HAP-1 (cell line): Measurements from ENCODE around the gene LRRC45.

Source experiments
- DNase-seq, 2 experiments: peaks; one replicate each; pipeline ENCODE4 v3.0.0-alpha.2; 2016 to 2020; ENCODE audit warnings: low spot score in 2 of 2
- H3K27me3 ChIP-seq: fragments of 250-450 bp; sonication (Bioruptor Pico); 2 replicates; pipeline ENCODE4 v1.5.1; 2020; ENCODE audit warnings: low read depth, mild to moderate bottlenecking, moderate library complexity
- H3K36me3 ChIP-seq: fragments of 250-450 bp; sonication (Bioruptor Pico); replicated peaks from 2 replicates; pipeline ENCODE4 v1.5.1; 2020; ENCODE audit warnings: mild to moderate bottlenecking
- H3K4me1 ChIP-seq: fragments of 250-450 bp; sonication (Bioruptor Pico); 2 replicates; pipeline ENCODE4 v1.5.1; 2020; ENCODE audit warnings: mild to moderate bottlenecking
- H3K4me3 ChIP-seq: fragments of 250-450 bp; sonication (Bioruptor Pico); 2 replicates; pipeline ENCODE4 v1.5.1; 2020; ENCODE audit warnings: mild to moderate bottlenecking, moderate library complexity
- H3K9me3 ChIP-seq: fragments of 250-450 bp; sonication (Bioruptor Pico); 2 replicates; pipeline ENCODE4 v1.5.1; 2020; ENCODE audit warnings: mild to moderate bottlenecking, moderate library complexity
- in situ Hi-C: fragments of 300-500 bp; cut with MboI; formaldehyde crosslinking; loops from 3 replicates; pipeline ENCODE4 v1.14.3; 2020; ENCODE audit warnings: low sequenced_read_pairs, inconsistent platforms, mixed read lengths

The LRRC45 gene

DNA sequence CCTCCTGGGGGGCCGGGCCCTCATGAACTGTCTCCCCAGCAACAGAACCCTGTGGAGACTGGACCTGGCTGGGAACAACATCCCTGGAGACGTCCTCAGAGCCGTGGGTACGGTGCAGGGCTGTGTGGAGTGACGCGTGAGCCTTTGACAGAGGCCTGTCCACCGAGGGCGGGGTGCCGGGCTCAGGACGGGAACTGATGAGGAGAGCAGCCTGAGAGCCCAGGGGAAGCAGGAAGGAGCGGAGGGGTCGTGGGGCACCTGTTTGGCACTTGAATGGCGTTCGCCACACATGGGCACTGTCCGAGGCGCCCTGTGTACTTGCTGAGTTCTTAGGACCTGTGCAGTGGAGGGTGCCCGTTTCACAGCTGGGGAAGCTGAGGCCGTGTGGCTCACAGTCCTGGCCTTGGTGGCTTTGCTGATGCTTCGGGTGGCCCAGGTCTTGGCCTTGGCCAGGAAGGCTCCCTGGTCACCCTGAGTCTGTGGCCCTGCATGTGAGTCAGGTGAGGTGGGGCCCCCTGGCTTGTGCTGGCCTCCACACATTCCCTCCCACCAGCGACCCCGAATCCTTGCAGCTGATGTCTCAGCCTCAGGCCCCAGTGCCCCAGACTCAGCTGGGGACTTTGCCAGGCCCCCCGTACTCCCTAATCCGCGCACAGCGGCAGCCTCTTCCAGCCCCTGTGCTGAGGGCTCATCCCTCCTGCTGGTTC lies 2.4 kb downstream of the LRRC45 start:
- no peaks in the 10 kb centered on the region for H3K27me3 ChIP-seq
- in situ Hi-C loops: no loop called here
- no peak for DNase-seq
- peaks cover 32% of the 10 kb centered on the region for H3K36me3 ChIP-seq
- peaks cover 11% of the 10 kb centered on the region for H3K4me1 ChIP-seq
- no peak overlapping the region for H3K4me3 ChIP-seq
- H3K9me3 ChIP-seq: no peaks in the 10 kb centered on the region

DNA sequence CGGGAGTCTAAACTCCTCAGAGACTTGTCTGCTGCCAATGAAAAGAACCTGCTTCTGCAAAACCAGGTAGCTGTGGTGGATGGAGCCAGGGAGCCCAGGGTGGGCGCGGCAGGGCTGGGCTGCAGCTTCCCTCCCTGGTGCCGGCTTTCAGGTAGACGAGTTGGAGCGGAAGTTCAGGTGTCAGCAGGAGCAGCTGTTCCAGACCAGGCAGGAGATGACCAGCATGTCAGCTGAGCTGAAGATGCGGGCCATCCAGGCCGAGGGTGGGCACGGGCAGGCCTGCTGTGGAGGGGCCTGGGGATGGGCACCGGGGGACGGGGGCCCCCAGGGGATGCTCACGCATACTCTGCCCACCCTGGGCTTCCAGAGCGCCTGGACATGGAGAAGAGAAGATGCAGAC lies 5.1 kb downstream of the LRRC45 start:
- in situ Hi-C loops: no loop called here
- no peak for DNase-seq

DNA sequence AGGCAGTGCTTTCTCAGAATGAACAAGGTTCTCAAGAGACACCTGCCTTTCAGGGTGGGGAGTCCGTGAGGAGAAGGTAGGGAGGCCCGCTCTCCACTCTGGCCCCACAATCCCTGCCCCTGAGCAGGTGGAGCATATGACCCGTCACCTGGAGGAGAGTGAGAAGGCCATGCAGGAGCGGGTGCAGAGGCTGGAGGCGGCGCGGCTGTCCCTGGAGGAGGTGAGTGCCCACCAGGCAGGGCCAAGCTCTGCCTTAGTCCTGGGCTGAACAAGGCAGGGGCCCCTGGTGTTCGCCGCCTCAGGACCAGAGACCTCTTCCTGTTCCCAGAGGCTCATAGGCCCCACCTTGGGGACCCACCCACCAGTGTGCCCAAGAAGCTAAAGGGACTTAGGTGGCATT lies 5.9 kb downstream of the LRRC45 start:
- H3K9me3 ChIP-seq: no peaks in the 10 kb centered on the region
- peaks cover 38% of the 10 kb centered on the region for H3K36me3 ChIP-seq
- no peaks in the 10 kb centered on the region for H3K27me3 ChIP-seq
- no peak for DNase-seq
- in situ Hi-C loops: no loop called here
- H3K4me1 ChIP-seq: peaks cover 6% of the 10 kb centered on the region; the same call in 1 of the 2 replicates
- no peak overlapping the region for H3K4me3 ChIP-seq

More for the DNA sequence above, 5.1 kb downstream of the LRRC45 start:
- no peaks in the 10 kb centered on the region for H3K9me3 ChIP-seq
- H3K36me3 ChIP-seq: peaks cover 36% of the 10 kb centered on the region
- peaks cover 6% of the 10 kb centered on the region; the same call in 1 of the 2 replicates for H3K4me1 ChIP-seq
- H3K4me3 ChIP-seq: no peak overlapping the region
- H3K27me3 ChIP-seq: no peaks in the 10 kb centered on the region

DNA sequence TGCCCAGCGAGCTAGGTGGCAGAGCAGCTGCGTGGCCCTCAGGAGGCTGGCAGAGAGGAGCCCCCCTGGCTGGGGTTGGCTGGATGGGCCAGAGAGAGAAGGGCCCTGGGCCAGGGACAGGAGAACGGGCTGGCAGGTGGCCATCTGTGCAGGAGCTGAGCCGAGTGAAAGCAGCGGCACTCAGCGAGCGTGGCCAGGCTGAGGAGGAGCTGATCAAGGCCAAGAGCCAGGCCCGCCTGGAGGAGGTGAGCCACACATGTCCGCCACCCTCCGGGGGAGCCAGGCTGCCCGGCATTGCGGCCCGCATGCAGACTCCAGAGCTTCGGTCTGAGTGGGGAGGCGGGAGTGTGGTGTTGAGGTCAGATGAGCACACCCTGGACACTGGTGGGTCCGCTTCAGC lies 6.3 kb downstream of the LRRC45 start:
- in situ Hi-C loops: no loop called here
- Histone ChIP-seq H3K9me3 (no peaks in the 10 kb centered on the region), H3K4me3 (no peak overlapping the region), H3K27me3 (no peaks in the 10 kb centered on the region), H3K36me3 (peaks cover 37% of the 10 kb centered on the region), H3K4me1 (peaks cover 6% of the 10 kb centered on the region; the same call in 1 of the 2 replicates)
- DNase-seq: no peak

DNA sequence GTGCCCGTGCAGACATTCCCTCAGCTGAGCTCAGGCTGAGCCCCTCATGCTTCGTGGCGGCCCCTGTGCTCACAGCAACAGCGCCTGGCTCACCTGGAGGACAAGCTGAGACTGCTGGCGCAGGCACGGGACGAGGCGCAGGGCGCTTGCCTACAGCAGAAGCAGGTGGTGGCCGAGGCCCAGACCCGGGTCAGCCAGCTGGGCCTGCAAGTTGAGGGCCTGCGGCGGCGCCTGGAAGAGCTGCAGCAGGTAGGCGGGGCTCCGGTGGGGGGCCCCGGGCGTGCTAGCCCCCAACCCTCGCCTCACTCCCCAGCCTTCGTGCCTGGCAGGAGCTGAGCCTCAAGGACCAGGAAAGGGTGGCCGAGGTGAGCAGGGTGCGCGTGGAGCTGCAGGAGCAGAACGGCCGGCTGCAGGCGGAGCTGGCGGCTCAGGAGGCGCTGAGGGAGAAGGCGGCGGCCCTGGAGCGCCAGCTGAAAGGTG lies 6.9 kb downstream of the LRRC45 start:
- DNase-seq: no peak
- peak overlapping the region; percentile 52; the same call in 1 of the 2 replicates for H3K4me3 ChIP-seq
- no peaks in the 10 kb centered on the region for H3K9me3 ChIP-seq
- H3K36me3 ChIP-seq: peaks cover 33% of the 10 kb centered on the region
- in situ Hi-C loops: loop anchor here (5.0 kb wide), 1 partner anchor 127 kb away; no protein-coding TSS in a partner anchor
- H3K27me3 ChIP-seq: no peaks in the 10 kb centered on the region
- H3K4me1 ChIP-seq: peaks cover 6% of the 10 kb centered on the region; the same call in 1 of the 2 replicates

DNA sequence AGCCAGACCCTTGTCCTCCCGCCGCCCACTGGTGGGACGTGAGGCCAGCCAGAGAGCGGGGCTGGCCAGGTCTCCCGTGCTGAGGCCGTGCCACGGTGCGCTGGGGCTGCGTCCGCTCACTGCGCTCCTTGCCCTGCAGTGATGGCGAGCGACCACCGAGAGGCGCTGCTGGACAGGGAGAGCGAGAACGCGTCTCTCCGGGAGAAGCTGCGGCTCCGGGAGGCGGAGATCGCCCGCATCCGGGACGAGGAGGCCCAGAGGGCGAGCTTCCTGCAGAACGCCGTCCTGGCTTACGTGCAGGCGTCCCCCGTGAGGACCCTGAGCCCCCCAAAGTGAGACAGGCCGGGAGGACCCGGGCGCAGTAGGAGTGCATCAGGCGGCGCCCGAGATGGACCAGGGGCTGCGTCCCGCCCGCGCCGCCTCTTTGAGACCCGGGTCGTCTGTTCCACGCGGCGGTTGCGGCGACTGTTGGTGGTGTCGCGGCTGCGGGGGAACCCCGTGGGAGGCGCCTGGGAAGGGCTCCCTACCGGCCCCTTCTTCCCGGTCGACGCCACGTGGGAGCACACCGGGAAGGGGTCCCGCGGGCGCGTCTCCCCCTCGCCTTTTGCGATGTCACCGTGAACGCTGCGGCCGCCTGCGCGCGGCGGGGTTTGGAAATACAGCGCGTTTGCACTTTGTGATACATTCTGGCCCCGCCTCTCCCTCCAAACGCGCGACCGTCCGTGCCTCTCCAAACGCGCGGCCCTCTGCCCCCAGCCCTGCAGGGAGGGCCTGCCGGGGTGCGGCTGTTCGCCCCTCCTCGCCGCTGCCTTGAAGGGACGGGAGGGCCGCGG lies 7.6 kb downstream of the LRRC45 start:
- H3K27me3 ChIP-seq: no peaks in the 10 kb centered on the region
- peaks cover 6% of the 10 kb centered on the region; the same call in 1 of the 2 replicates for H3K4me1 ChIP-seq
- peak overlapping the region; percentile 52 for H3K4me3 ChIP-seq
- DNase-seq: peak; percentile 71 to 91
- no peaks in the 10 kb centered on the region for H3K9me3 ChIP-seq
- H3K36me3 ChIP-seq: peaks cover 37% of the 10 kb centered on the region
- in situ Hi-C loops: loop anchor here (5.0 kb wide), 1 partner anchor 127 kb away; no protein-coding TSS in a partner anchor

DNA sequence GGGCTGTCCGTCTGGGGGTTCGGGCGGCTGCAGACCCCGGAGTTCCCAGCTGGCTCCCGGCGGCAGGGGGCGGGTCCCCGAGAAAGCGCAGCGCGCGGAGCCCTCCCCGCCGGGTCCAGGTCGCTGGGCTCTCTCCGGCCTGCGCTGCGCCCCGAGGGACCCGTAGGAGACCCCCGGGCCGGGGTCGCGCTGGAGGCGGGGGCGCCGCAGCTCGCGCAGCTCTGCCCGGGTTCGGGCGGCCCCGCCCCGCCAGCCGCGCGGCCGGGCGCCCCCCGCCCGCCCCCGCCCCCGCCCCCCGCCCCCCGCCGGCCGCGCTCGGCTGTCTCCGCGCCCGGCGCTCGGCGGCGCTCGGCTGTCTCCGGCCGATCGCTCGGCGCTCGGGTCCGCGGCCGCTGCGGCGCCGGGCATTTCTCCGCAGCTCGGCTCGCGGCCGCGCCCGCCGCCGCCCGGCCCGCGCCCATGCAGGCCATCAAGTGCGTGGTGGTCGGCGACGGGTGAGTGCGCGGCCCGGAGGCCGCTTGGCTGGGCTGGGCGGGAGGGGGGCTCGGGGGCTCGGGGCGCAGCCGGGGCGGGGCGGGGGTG lies 8.3 kb downstream of the LRRC45 start, which contains the start of gene RAC3:
Gene RAC3, plus strand, starts transcription at position 376 of the 582 bp plus-strand sequence. Its CDS starts 84 bp downstream, at position 460.
- Histone ChIP-seq H3K4me3 (peak within 1 kb of the TSS; percentile 54), H3K9me3 (no peaks in the 10 kb centered on the region), H3K4me1 (peaks cover 6% of the 10 kb centered on the region; the same call in 1 of the 2 replicates), H3K27me3 (no peaks in the 10 kb centered on the region), H3K36me3 (peaks cover 44% of the 10 kb centered on the region)
- in situ Hi-C loops: loop anchor here (5.0 kb wide), 1 partner anchor 126 kb away; no protein-coding TSS in a partner anchor
- DNase-seq: peak; percentile 35 to 62

DNA sequence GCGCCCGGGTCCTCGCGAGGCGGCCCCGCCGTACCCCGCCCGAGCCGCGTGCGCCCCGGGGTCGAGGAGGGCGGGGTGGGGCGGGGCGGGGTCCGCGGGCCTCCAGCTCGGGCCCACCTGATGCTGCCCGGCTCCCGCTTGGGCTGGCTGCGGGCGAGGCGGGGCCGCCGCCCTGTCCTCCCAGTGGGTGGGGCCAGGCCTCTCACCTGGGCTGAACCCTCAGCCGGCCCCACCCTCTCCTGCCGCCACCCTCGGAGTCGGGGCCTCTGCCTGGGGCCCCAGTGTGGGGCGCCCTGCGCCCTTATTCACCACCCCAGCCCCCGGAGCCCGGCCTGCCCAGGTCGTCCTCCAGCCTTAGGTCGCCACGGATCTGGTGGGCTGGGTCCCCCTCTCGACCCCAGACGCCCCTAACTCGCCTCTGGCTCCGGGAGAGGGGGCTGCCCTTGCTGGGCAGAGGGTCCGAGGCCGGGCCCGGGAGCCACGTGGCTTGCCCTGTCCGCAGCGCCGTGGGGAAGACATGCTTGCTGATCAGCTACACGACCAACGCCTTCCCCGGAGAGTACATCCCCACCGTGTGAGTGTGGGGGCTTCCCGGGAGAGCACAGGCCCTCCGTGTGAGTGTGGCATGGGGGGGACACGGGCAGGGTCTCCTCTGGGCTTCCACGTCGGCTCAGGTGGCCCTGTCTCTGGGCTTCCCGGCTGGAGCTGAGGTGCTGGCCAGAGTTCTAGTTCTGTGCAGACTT lies 9.0 kb downstream of the LRRC45 start:
- in situ Hi-C loops: loop anchor here (5.0 kb wide), 1 partner anchor 125 kb away; no protein-coding TSS in a partner anchor
- Histone ChIP-seq H3K27me3 (no peaks in the 10 kb centered on the region), H3K9me3 (no peaks in the 10 kb centered on the region), H3K4me1 (peaks cover 6% of the 10 kb centered on the region; the same call in 1 of the 2 replicates), H3K36me3 (peaks cover 50% of the 10 kb centered on the region), H3K4me3 (peak overlapping the region; percentile 54)
- DNase-seq: peak; percentile 32 to 80

DNA sequence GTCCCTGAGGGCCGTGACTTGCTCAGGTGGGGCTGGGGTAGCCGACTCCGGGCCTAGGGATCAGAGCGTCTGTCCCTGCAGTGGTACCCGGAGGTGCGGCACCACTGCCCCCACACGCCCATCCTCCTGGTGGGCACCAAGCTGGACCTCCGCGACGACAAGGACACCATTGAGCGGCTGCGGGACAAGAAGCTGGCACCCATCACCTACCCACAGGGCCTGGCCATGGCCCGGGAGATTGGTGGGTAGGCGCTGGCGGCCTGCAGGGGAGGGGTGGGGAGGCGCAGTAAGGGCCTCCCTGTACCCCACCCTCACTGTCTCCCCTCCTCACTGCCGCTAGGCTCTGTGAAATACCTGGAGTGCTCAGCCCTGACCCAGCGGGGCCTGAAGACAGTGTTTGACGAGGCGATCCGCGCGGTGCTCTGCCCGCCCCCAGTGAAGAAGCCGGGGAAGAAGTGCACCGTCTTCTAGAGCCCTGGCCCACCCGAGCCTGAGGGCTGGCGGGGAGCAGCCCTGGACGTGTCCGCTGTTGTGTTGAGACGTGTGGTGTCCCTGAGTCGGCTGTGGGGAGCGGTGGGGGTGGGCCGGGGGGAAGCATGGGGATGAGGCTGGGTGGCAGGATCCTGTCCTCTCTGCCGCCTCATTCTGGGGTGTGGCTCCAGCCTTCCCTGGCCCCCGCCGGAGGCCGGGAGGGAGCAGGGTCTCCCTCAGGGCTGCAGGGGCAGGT lies 10.4 kb downstream of the LRRC45 start:
- H3K4me1 ChIP-seq: peaks cover 10% of the 10 kb centered on the region
- in situ Hi-C loops: loop anchor here (5.0 kb wide), 1 partner anchor 124 kb away; no protein-coding TSS in a partner anchor
- H3K4me3 ChIP-seq: no peak overlapping the region

DNA sequence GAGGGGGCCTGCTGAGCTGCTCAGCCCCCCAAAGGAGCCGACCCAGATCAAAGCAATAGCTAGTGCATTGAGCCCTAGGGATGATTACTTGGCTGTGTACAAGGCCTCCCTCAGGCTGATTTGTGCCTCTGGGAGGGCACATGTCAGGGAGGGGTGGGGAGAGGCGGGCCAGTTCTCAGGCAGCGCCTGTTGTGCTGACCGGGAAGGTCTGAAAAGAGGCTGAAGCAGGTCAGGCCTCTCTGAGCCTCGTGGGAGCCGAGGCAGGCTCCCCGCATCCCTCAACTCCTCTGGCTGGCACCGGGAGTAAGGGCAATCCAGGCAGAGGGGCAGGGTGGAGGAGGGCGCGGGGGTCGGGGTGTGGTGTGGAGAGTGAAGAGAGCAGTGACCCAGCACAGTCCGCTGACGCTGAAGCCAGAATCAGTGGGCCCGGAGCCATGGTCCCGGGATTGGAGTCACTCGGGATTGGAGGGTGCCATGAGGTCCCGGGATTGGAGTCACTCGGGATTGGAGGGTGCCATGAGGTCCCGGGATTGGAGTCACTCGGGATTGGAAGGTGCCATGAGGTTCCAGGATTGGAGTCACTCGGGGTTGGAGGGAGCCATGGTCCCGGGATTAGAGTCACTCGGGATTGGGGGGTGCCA lies 11.4 kb downstream of the LRRC45 start:
- H3K36me3 ChIP-seq: peaks cover 37% of the 10 kb centered on the region
- peaks cover 10% of the 10 kb centered on the region for H3K4me1 ChIP-seq

More for the DNA sequence above, 10.4 kb downstream of the LRRC45 start:
- Histone ChIP-seq H3K9me3 (no peaks in the 10 kb centered on the region), H3K27me3 (no peaks in the 10 kb centered on the region), H3K36me3 (peaks cover 47% of the 10 kb centered on the region)
- DNase-seq: no peak

DNA sequence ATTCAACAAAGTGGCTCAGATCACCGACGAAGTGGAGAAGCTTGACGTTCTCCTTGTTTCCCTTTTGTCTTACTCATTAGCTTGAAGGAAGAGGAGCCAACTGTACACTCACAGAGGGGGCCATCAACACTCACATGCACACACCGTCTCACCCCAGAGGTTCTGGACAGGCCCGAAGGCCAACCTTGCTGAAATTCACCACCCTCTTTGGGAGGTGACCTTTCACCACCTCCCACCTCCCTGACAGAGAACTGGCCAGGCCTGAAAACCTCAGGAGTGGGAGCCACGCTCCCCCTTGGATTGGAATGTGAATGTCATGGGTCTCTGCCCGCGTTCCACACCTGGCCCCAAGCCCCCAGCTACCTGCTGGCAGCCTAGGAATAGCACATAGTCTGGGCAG lies 12.4 kb downstream of the LRRC45 start:
- H3K27me3 ChIP-seq: no peaks in the 10 kb centered on the region
- H3K9me3 ChIP-seq: no peaks in the 10 kb centered on the region
- in situ Hi-C loops: no loop called here
- no peak for DNase-seq
- H3K36me3 ChIP-seq: peaks cover 29% of the 10 kb centered on the region
- no peak overlapping the region for H3K4me3 ChIP-seq
- H3K4me1 ChIP-seq: peaks cover 10% of the 10 kb centered on the region

More for the DNA sequence above, 11.4 kb downstream of the LRRC45 start:
- Histone ChIP-seq H3K4me3 (no peak overlapping the region), H3K9me3 (no peaks in the 10 kb centered on the region), H3K27me3 (no peaks in the 10 kb centered on the region)
- in situ Hi-C loops: loop anchor here (5.0 kb wide), 1 partner anchor 123 kb away; no protein-coding TSS in a partner anchor
- DNase-seq: no peak
